DMS53 treated with DMSO at 0.1 percent for 48 hours (cell line): Measurements from ENCODE around the gene C11orf16.
A peak's percentile ranks its signal among the peaks of the same experiment; 100 is the strongest.
"Not testable (repeated sequence)": the region's sequence is repeated elsewhere in the genome, so short reads cannot be mapped to it uniquely, and the experiment has no call there.

Experiments
- DNase-seq: peaks from one replicate; lab custom pipeline; 2025; ENCODE audit not compliant: unreplicated experiment; lab: John Stamatoyannopoulos, UW

The C11orf16 gene

GRCh38 chr11:8899119-8899753, 33.5 kb downstream of the C11orf16 start:
- no peak for DNase-seq

GRCh38 chr11:8891185-8891584, 41.6 kb downstream of the C11orf16 start:
- not testable (repeated sequence) for DNase-seq

GRCh38 chr11:8886322-8886721, 46.4 kb downstream of the C11orf16 start:
- DNase-seq = peak; percentile 47

- DNase-seq = not testable (repeated sequence)
These were observed 51.2 kb downstream of the C11orf16 start for GRCh38 chr11:8881585-8881984.

- DNase-seq = no peak
These were observed 54.0 kb downstream of the C11orf16 start for GRCh38 chr11:8878771-8879170.

GRCh38 chr11:8873741-8874405, 58.9 kb downstream of the C11orf16 start:
- DNase-seq = no peak

- DNase-seq = no peak
These were observed 60.8 kb downstream of the C11orf16 start for GRCh38 chr11:8871962-8872361.

- DNase-seq = peak; percentile 30
These were observed 61.5 kb downstream of the C11orf16 start for GRCh38 chr11:8871171-8871775.

GRCh38 chr11:8870411-8871170, 62.2 kb downstream of the C11orf16 start:
- peak; percentile 28 for DNase-seq
